ENCODE results near the gene CDYL.

The CDYL gene

DNA sequence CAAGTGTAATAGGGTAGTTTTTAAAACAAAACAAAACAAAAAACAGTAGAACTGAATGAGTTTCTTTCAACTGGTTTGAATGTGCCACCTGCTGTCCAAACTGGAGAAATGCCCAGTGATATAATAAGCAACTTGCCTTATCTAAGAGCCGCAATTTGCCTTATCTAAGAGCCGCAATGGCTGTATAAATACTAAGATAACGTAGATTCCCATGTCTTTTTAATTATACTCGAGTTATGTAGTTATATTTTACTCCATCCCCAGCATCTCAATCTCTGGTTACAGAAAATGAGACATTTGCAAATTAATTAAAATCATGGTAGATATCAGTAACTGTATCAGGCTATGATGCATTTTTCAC is 160.5 kb downstream of the CDYL start:
- Histone ChIP-seq H3K14ac (ENCODE audit: low read length) (no peak overlapping the region), H3K4ac (ENCODE audit: low read length) (no peak overlapping the region), H3K18ac (ENCODE audit: low read length) (no peak overlapping the region), H3K36me3 (replicated peaks in 1 of 2; ENCODE audit: control insufficient read depth in 2 of 2, insufficient read depth in 2 of 2, low read length in 2 of 2) (peaks cover 2 to 23% of the 10 kb centered on the region in 2 donors), H2AK5ac (ENCODE audit: low read depth, low read length) (no peak overlapping the region), H4K91ac (ENCODE audit: low read depth, low read length, poor library complexity) (no peak overlapping the region), H2BK15ac (ENCODE audit: low read length) (no peak overlapping the region), H3K4me3 (ENCODE audit: low read length in 2 of 2) (no peak overlapping the region), H3K4me1 (ENCODE audit: control insufficient read depth in 2 of 2, insufficient read depth in 1 of 2, low read depth in 1 of 2, low read length in 2 of 2) (peaks cover under 1 to 5% of the 10 kb centered on the region in 2 donors), H2BK120ac (ENCODE audit: low read depth, low read length) (no peak overlapping the region), H3K9me3 (replicated peaks in 1 of 2; ENCODE audit: control insufficient read depth in 2 of 2, insufficient read depth in 1 of 2, low read depth in 1 of 2, low read length in 2 of 2) (no peaks in the 10 kb centered on the region), H3K27ac (replicated peaks; ENCODE audit: low read length) (no peak overlapping the region), H3K4me2 (ENCODE audit: insufficient read depth, low read length, poor library complexity, severe bottlenecking) (no peak overlapping the region), H3K9ac (ENCODE audit: low read depth, low read length, poor library complexity) (no peak overlapping the region), H3K79me1 (ENCODE audit: low read depth, low read length) (no peaks in the 10 kb centered on the region), H2BK5ac (ENCODE audit: low read length) (no peak overlapping the region), H3K23ac (ENCODE audit: low read depth, low read length, poor library complexity) (no peak overlapping the region), H4K8ac (ENCODE audit: low read depth, low read length) (no peak overlapping the region), H2AFZ (ENCODE audit: low read length) (no peak overlapping the region), H3K27me3 (ENCODE audit: control insufficient read depth in 3 of 3, insufficient read depth in 3 of 3, low read depth in 1 of 3, low read length in 3 of 3) (no peaks in the 10 kb centered on the region), H2BK12ac (ENCODE audit: low read length) (no peak overlapping the region)
- WGBS, 2 donors (ENCODE audit: extremely low coverage in 2 of 2, insufficient read length in 2 of 2, insufficient replicate concordance in 1 of 2) = no CpG with 5 or more reads among the region's 4 CpGs
- DNase-seq (ENCODE audit: low spot score) = no peak

DNA sequence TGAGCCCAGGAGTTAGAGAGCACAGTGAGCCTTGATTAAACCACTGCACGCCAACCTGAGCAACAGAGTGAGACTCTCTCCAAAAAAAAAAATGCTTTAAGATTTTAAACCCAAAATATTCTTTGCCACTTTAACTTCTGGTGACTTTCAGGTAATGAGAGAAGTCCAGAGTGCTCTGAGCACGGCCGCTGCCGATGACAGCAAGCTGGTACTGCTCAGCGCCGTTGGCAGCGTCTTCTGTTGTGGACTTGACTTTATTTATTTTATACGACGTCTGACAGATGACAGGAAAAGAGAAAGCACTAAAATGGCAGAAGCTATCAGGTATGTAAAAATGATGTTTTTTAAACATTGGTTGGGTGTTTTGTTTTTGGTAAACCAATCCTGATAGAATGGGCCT is 161.2 kb downstream of the CDYL start:
- Histone ChIP-seq H2BK15ac (ENCODE audit: low read length) (no peak overlapping the region), H2BK12ac (ENCODE audit: low read length) (no peak overlapping the region), H3K23ac (ENCODE audit: low read depth, low read length, poor library complexity) (no peak overlapping the region), H3K4me2 (ENCODE audit: insufficient read depth, low read length, poor library complexity, severe bottlenecking) (no peak overlapping the region), H4K91ac (ENCODE audit: low read depth, low read length, poor library complexity) (no peak overlapping the region), H3K79me1 (ENCODE audit: low read depth, low read length) (no peaks in the 10 kb centered on the region), H2BK120ac (ENCODE audit: low read depth, low read length) (no peak overlapping the region), H2AFZ (ENCODE audit: low read length) (no peak overlapping the region), H3K4me1 (ENCODE audit: control insufficient read depth in 2 of 2, insufficient read depth in 1 of 2, low read depth in 1 of 2, low read length in 2 of 2) (peaks cover 4 to 6% of the 10 kb centered on the region in 2 donors), H3K4ac (ENCODE audit: low read length) (no peak overlapping the region), H3K27ac (replicated peaks; ENCODE audit: low read length) (no peak overlapping the region), H2AK5ac (ENCODE audit: low read depth, low read length) (no peak overlapping the region), H3K9ac (ENCODE audit: low read depth, low read length, poor library complexity) (no peak overlapping the region), H3K36me3 (replicated peaks in 1 of 2; ENCODE audit: control insufficient read depth in 2 of 2, insufficient read depth in 2 of 2, low read length in 2 of 2) (peaks cover 2 to 23% of the 10 kb centered on the region in 2 donors), H3K18ac (ENCODE audit: low read length) (no peak overlapping the region), H2BK5ac (ENCODE audit: low read length) (no peak overlapping the region), H4K8ac (ENCODE audit: low read depth, low read length) (no peak overlapping the region), H3K9me3 (replicated peaks in 1 of 2; ENCODE audit: control insufficient read depth in 2 of 2, insufficient read depth in 1 of 2, low read depth in 1 of 2, low read length in 2 of 2) (no peaks in the 10 kb centered on the region), H3K4me3 (ENCODE audit: low read length in 2 of 2) (no peak overlapping the region), H3K14ac (ENCODE audit: low read length) (no peak overlapping the region), H3K27me3 (ENCODE audit: control insufficient read depth in 3 of 3, insufficient read depth in 3 of 3, low read depth in 1 of 3, low read length in 3 of 3) (no peaks in the 10 kb centered on the region)
- WGBS, 2 donors (ENCODE audit: extremely low coverage in 2 of 2, insufficient read length in 2 of 2, insufficient replicate concordance in 1 of 2) = no CpG with 5 or more reads among the region's 9 CpGs
- DNase-seq (ENCODE audit: low spot score) = no peak

DNA sequence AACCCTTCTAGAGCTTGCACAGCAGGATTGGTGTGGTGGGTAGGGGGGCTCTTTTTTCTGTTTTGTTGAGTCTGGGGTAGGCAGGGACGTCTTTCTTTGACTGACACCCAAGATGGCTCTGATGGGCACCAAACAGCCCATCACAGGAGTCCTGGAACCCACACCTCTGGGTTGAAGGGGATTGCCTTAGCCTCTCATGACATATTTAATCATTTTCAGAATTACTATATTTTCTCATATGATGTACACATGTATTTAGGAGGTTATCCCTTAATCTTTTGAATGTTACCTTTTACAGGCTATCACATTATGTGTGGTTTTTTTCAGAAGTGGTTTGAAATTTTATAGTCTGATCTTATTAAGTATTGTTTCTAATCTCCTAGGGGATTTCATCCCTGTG is 163.0 kb downstream of the CDYL start:
- Histone ChIP-seq H3K9ac (ENCODE audit: low read depth, low read length, poor library complexity) (no peak overlapping the region), H3K18ac (ENCODE audit: low read length) (no peak overlapping the region), H2BK12ac (ENCODE audit: low read length) (no peak overlapping the region), H3K36me3 (replicated peaks in 1 of 2; ENCODE audit: control insufficient read depth in 2 of 2, insufficient read depth in 2 of 2, low read length in 2 of 2) (peaks cover 2 to 31% of the 10 kb centered on the region in 2 donors), H4K8ac (ENCODE audit: low read depth, low read length) (no peak overlapping the region), H3K4me1 (ENCODE audit: control insufficient read depth in 2 of 2, insufficient read depth in 1 of 2, low read depth in 1 of 2, low read length in 2 of 2) (peaks cover 6% of the 10 kb centered on the region in 2 donors), H3K27me3 (ENCODE audit: control insufficient read depth in 3 of 3, insufficient read depth in 3 of 3, low read depth in 1 of 3, low read length in 3 of 3) (no peaks in the 10 kb centered on the region), H3K9me3 (replicated peaks in 1 of 2; ENCODE audit: control insufficient read depth in 2 of 2, insufficient read depth in 1 of 2, low read depth in 1 of 2, low read length in 2 of 2) (no peaks in the 10 kb centered on the region), H4K91ac (ENCODE audit: low read depth, low read length, poor library complexity) (no peak overlapping the region), H2AFZ (ENCODE audit: low read length) (no peak overlapping the region), H2BK15ac (ENCODE audit: low read length) (no peak overlapping the region), H3K14ac (ENCODE audit: low read length) (no peak overlapping the region), H2BK120ac (ENCODE audit: low read depth, low read length) (no peak overlapping the region), H3K79me1 (ENCODE audit: low read depth, low read length) (no peaks in the 10 kb centered on the region), H2AK5ac (ENCODE audit: low read depth, low read length) (no peak overlapping the region), H3K4me2 (ENCODE audit: insufficient read depth, low read length, poor library complexity, severe bottlenecking) (no peak overlapping the region), H2BK5ac (ENCODE audit: low read length) (no peak overlapping the region), H3K23ac (ENCODE audit: low read depth, low read length, poor library complexity) (no peak overlapping the region), H3K4me3 (ENCODE audit: low read length in 2 of 2) (no peak overlapping the region), H3K27ac (replicated peaks; ENCODE audit: low read length) (no peak overlapping the region), H3K4ac (ENCODE audit: low read length) (no peak overlapping the region)
- no peak for DNase-seq (ENCODE audit: low spot score)
- WGBS, 2 donors (ENCODE audit: extremely low coverage in 2 of 2, insufficient read length in 2 of 2, insufficient replicate concordance in 1 of 2) = no CpG with 5 or more reads among the region's 1 CpG

DNA sequence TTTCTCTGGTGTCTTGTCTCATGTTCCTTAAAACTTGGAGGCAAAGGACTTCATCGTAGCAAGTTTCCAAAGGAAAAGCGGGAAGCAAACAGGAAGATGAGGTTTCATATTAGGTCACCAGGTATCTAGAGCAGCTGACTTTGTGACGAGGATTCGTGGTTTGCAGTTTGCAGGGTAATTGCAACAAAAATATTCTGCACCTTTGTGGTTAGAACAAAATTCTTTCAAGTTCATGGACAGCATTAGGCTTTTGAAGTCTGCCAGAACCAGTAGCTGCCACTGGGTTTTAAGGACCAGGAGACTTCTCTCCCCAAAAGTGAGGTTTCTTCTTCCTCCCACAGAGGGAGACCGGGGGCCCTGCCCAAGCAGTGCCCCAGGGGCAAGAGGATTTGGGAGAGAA is 164.2 kb downstream of the CDYL start:
- H2BK5ac ChIP-seq (ENCODE audit: low read length) = no peak overlapping the region
- H3K27me3 ChIP-seq (ENCODE audit: control insufficient read depth in 3 of 3, insufficient read depth in 3 of 3, low read depth in 1 of 3, low read length in 3 of 3) = no peaks in the 10 kb centered on the region
- no peaks in the 10 kb centered on the region for H3K79me1 ChIP-seq (ENCODE audit: low read depth, low read length)
- H3K4me1 ChIP-seq (ENCODE audit: control insufficient read depth in 2 of 2, insufficient read depth in 1 of 2, low read depth in 1 of 2, low read length in 2 of 2) = peaks cover 6% of the 10 kb centered on the region in 2 donors
- no peak overlapping the region for H2BK15ac ChIP-seq (ENCODE audit: low read length)
- H3K14ac ChIP-seq (ENCODE audit: low read length) = no peak overlapping the region
- no peak overlapping the region for H3K4ac ChIP-seq (ENCODE audit: low read length)
- H3K9ac ChIP-seq (ENCODE audit: low read depth, low read length, poor library complexity) = no peak overlapping the region
- no peak overlapping the region for H4K8ac ChIP-seq (ENCODE audit: low read depth, low read length)
- H3K27ac ChIP-seq (replicated peaks; ENCODE audit: low read length) = no peak overlapping the region
- WGBS, 2 donors (ENCODE audit: extremely low coverage in 2 of 2, insufficient read length in 2 of 2, insufficient replicate concordance in 1 of 2) = no CpG with 5 or more reads among the region's 5 CpGs
- no peak overlapping the region for H3K4me2 ChIP-seq (ENCODE audit: insufficient read depth, low read length, poor library complexity, severe bottlenecking)
- H3K9me3 ChIP-seq (replicated peaks in 1 of 2; ENCODE audit: control insufficient read depth in 2 of 2, insufficient read depth in 1 of 2, low read depth in 1 of 2, low read length in 2 of 2) = no peaks in the 10 kb centered on the region
- H3K18ac ChIP-seq (ENCODE audit: low read length) = no peak overlapping the region
- no peak overlapping the region for H2AK5ac ChIP-seq (ENCODE audit: low read depth, low read length)
- no peak overlapping the region for H2BK12ac ChIP-seq (ENCODE audit: low read length)
- H4K91ac ChIP-seq (ENCODE audit: low read depth, low read length, poor library complexity) = no peak overlapping the region
- peaks cover 4 to 41% of the 10 kb centered on the region in 2 donors for H3K36me3 ChIP-seq (replicated peaks in 1 of 2; ENCODE audit: control insufficient read depth in 2 of 2, insufficient read depth in 2 of 2, low read length in 2 of 2)
- H2AFZ ChIP-seq (ENCODE audit: low read length) = no peak overlapping the region
- H3K4me3 ChIP-seq (ENCODE audit: low read length in 2 of 2) = no peak overlapping the region
- DNase-seq (ENCODE audit: low spot score) = no peak
- H3K23ac ChIP-seq (ENCODE audit: low read depth, low read length, poor library complexity) = no peak overlapping the region
- no peak overlapping the region for H2BK120ac ChIP-seq (ENCODE audit: low read depth, low read length)

Measured in neuronal stem cell (in vitro differentiated cells).